Vagina (tissue), 2 donors: ENCODE measurements around the gene OR2F2. TPM values are rescaled to one million over a fixed set of nuclear protein-coding genes. Genes with fewer than 3 reads are reported as not detected.

Experiments used
- DNase-seq, 2 donors: peaks; one replicate each; pipeline ENCODE4 v3.0.0-alpha.2; 2017; ENCODE audit errors: extremely low spot score in 2 of 2
- H3K27ac ChIP-seq: fragments of 200-600 bp; sonication (generic); one replicate; pipeline ENCODE4 v1.5.1; 2019
- H3K27me3 ChIP-seq: fragments of 200-600 bp; sonication (generic); one replicate; pipeline ENCODE4 v1.5.1; 2019
- H3K36me3 ChIP-seq, 2 donors: fragments of 200-600 bp; sonication (generic); one replicate each; pipeline ENCODE4 v1.5.1; 2017 to 2019
- H3K4me1 ChIP-seq: fragments of 200-600 bp; sonication (generic); one replicate; pipeline ENCODE4 v1.5.1; 2019
- H3K4me3 ChIP-seq, 2 donors: fragments of 200-600 bp; sonication (generic); 1 replicate in 1 of 2; 2 replicates in 1 of 2; pipeline ENCODE4 v1.5.1; 2016 to 2019
- H3K9me3 ChIP-seq: fragments of 200-600 bp; sonication (generic); one replicate; pipeline ENCODE4 v1.5.1; 2019
- CTCF ChIP-seq, 3 experiments: fragments of 450-650 bp in 2 of 3; fragments of 200-600 bp in 1 of 3; sonication (generic) in 1 of 3; IDR thresholded peaks; one replicate each; pipeline ENCODE4 v1.5.1; 2017 to 2019; ENCODE audit warnings: antibody characterized with exemption in 3 of 3, mild to moderate bottlenecking in 2 of 3, moderate library complexity in 2 of 3
- POLR2A ChIP-seq, 2 donors: fragments of 450-650 bp; IDR thresholded peaks; one replicate each; pipeline ENCODE4 v1.6.1; 2017; ENCODE audit warnings: antibody characterized with exemption in 2 of 2, mild to moderate bottlenecking in 2 of 2, moderate library complexity in 2 of 2
- POLR2AphosphoS5 ChIP-seq, 2 donors: sonication (generic); formaldehyde crosslinking; IDR thresholded peaks; one replicate each; pipeline ENCODE4 v1.9.0; 2017; ENCODE audit warnings: antibody characterized with exemption in 2 of 2, mild to moderate bottlenecking in 2 of 2, low read depth in 1 of 2; ENCODE audit not compliant: insufficient read depth in 1 of 2
- intact Hi-C: fragments of 100-400 bp; cut with DNase I; formaldehyde crosslinking; loops from one replicate; pipeline ENCODE4 v1.15.1; 2023
- total RNA-seq: library from RNA; depleted of rRNA; stranded (reverse); fragments of >200 nt; gene quantifications from one replicate; pipeline ENCODE4 v1.2.3, GENCODE V29; 2016

OR2F2 gene
- total RNA-seq, 1 donor from 2014 or later, result not detected

- no peak overlapping the region for H3K4me3 ChIP-seq
- no peaks in the 10 kb centered on the region for H3K9me3 ChIP-seq
- intact Hi-C loops, result no loop called here
- H3K36me3 ChIP-seq, result no peaks in the 10 kb centered on the region
- H3K4me1 ChIP-seq, result no peaks in the 10 kb centered on the region
- H3K27me3 ChIP-seq, result no peaks in the 10 kb centered on the region
- no peak for DNase-seq
- no peak for TF ChIP-seq CTCF (IDR thresholded peaks at IDR 0.05)
- no peak for TF ChIP-seq POLR2AphosphoS5 (IDR thresholded peaks at IDR 0.05; ENCODE audit: insufficient read depth in 1 of 2, low read depth in 1 of 2)
- no peak for TF ChIP-seq POLR2A (IDR thresholded peaks at IDR 0.05)
- no peak overlapping the region for H3K27ac ChIP-seq
Observed at GRCh38 chr7:143980746-143981510, 45.9 kb downstream of the OR2F2 start.

- H3K36me3 ChIP-seq, result no peaks in the 10 kb centered on the region
- DNase-seq, result no peak
- no peak for TF ChIP-seq POLR2A (IDR thresholded peaks at IDR 0.05)
- no peak for TF ChIP-seq CTCF (IDR thresholded peaks at IDR 0.05)
- TF ChIP-seq POLR2AphosphoS5 (IDR thresholded peaks at IDR 0.05; ENCODE audit: insufficient read depth in 1 of 2, low read depth in 1 of 2), result no peak
- no peaks in the 10 kb centered on the region for H3K27me3 ChIP-seq
- no peaks in the 10 kb centered on the region for H3K4me1 ChIP-seq
- H3K4me3 ChIP-seq, result no peak overlapping the region
- no peak overlapping the region for H3K27ac ChIP-seq
- intact Hi-C loops, result no loop called here
- H3K9me3 ChIP-seq, result no peaks in the 10 kb centered on the region
Observed at GRCh38 chr7:143983960-143984359, 48.9 kb downstream of the OR2F2 start.

Other genes with a start within 250 kb of the OR2F2 start
- 1.7 TPM for gene CTAGE6, start 177.5 kb upstream of the OR2F2 start, total RNA-seq
- 50.1 TPM for gene TCAF1, start 33.1 kb upstream of the OR2F2 start, total RNA-seq
- gene OR2F1, start 19.6 kb downstream of the OR2F2 start, total RNA-seq, result not detected
- gene OR6B1, start 65.1 kb downstream of the OR2F2 start, total RNA-seq, result not detected
- gene OR2A5, start 113.7 kb downstream of the OR2F2 start, total RNA-seq, result not detected
- gene OR2A25, start 134.6 kb downstream of the OR2F2 start, total RNA-seq, result not detected
- gene OR2A12, start 151.0 kb downstream of the OR2F2 start, total RNA-seq, result not detected
- gene OR2A2, start 174.3 kb downstream of the OR2F2 start, total RNA-seq, result not detected
- not detected for gene OR2A14, start 187.9 kb downstream of the OR2F2 start, total RNA-seq
- 6.6 TPM for gene CTAGE4, start 248.2 kb downstream of the OR2F2 start, total RNA-seq